Stomach smooth muscle (tissue), 2 donors: ENCODE data around the gene KIAA0319L.

Source experiments
- H3K27ac ChIP-seq: one replicate; pipeline ENCODE4 v1.7.0; 2013; ENCODE audit warnings: mild to moderate bottlenecking, low read length, inconsistent platforms
- H3K27me3 ChIP-seq, 2 donors: one replicate each; pipeline ENCODE4 v1.7.0; 2013; ENCODE audit warnings: low read length in 2 of 2; ENCODE audit not compliant: insufficient read depth in 2 of 2, control insufficient read depth in 1 of 2
- H3K36me3 ChIP-seq, 2 donors: one replicate each; pipeline ENCODE4 v1.7.0; 2013; ENCODE audit warnings: low read length in 2 of 2; ENCODE audit not compliant: control insufficient read depth in 2 of 2, insufficient read depth in 2 of 2
- H3K4me1 ChIP-seq: one replicate; pipeline ENCODE4 v1.7.0; 2013; ENCODE audit warnings: low read length; ENCODE audit not compliant: control insufficient read depth, insufficient read depth
- H3K4me3 ChIP-seq, 2 donors: one replicate each; pipeline ENCODE4 v1.7.0; 2013; ENCODE audit warnings: low read length in 2 of 2
- H3K9ac ChIP-seq, 2 donors: one replicate each; pipeline ENCODE4 v1.7.0; 2013; ENCODE audit warnings: low read length in 2 of 2, mild to moderate bottlenecking in 1 of 2
- H3K9me3 ChIP-seq, 2 donors: one replicate each; pipeline ENCODE4 v1.7.0; 2013; ENCODE audit warnings: low read length in 2 of 2; ENCODE audit not compliant: control insufficient read depth in 2 of 2
- donor health status: healthy.
- donor health status: Pancreatic carcinoma.

The KIAA0319L gene

GRCh38 chr1:35533586-35533985, 23.6 kb downstream of the KIAA0319L start:
- Histone ChIP-seq H3K9ac (no peak overlapping the region), H3K27me3 (no peaks in the 10 kb centered on the region), H3K4me3 (no peak overlapping the region), H3K9me3 (no peaks in the 10 kb centered on the region), H3K36me3 (peaks cover 5 to 8% of the 10 kb centered on the region in 2 donors), H3K4me1 (peaks cover 7% of the 10 kb centered on the region), H3K27ac (no peak overlapping the region)

- Histone ChIP-seq H3K4me1 (peaks cover 7% of the 10 kb centered on the region), H3K27ac (no peak overlapping the region), H3K9ac (no peak overlapping the region), H3K4me3 (no peak overlapping the region), H3K36me3 (peaks cover 5 to 8% of the 10 kb centered on the region in 2 donors), H3K9me3 (no peaks in the 10 kb centered on the region), H3K27me3 (no peaks in the 10 kb centered on the region)
Measured at GRCh38 chr1:35532497-35533223, 24.5 kb downstream of the KIAA0319L start.

GRCh38 chr1:35531368-35531767, 25.8 kb downstream of the KIAA0319L start:
- Histone ChIP-seq H3K4me1 (peaks cover 7% of the 10 kb centered on the region), H3K9me3 (no peaks in the 10 kb centered on the region), H3K27me3 (no peaks in the 10 kb centered on the region), H3K9ac (no peak overlapping the region), H3K36me3 (peaks cover 5 to 8% of the 10 kb centered on the region in 2 donors), H3K27ac (no peak overlapping the region), H3K4me3 (no peak overlapping the region)

- H3K27ac ChIP-seq: no peak overlapping the region
- peaks cover 5 to 6% of the 10 kb centered on the region in 2 donors for H3K36me3 ChIP-seq
- H3K4me3 ChIP-seq: no peak overlapping the region
- no peak overlapping the region for H3K9ac ChIP-seq
- no peaks in the 10 kb centered on the region for H3K9me3 ChIP-seq
- H3K27me3 ChIP-seq: no peaks in the 10 kb centered on the region
- H3K4me1 ChIP-seq: peaks cover 7% of the 10 kb centered on the region
Measured at GRCh38 chr1:35530946-35531345, 26.3 kb downstream of the KIAA0319L start.

- H3K9me3 ChIP-seq: no peaks in the 10 kb centered on the region
- peaks cover 5 to 6% of the 10 kb centered on the region in 2 donors for H3K36me3 ChIP-seq
Measured at GRCh38 chr1:35530168-35530567, 27.0 kb downstream of the KIAA0319L start.

GRCh38 chr1:35524106-35524505, 33.1 kb downstream of the KIAA0319L start:
- no peaks in the 10 kb centered on the region for H3K4me1 ChIP-seq
- no peak overlapping the region for H3K27ac ChIP-seq
- H3K9ac ChIP-seq: no peak overlapping the region
- H3K9me3 ChIP-seq: no peaks in the 10 kb centered on the region
- no peak overlapping the region for H3K4me3 ChIP-seq
- no peaks in the 10 kb centered on the region for H3K27me3 ChIP-seq
- no peaks in the 10 kb centered on the region for H3K36me3 ChIP-seq

More at GRCh38 chr1:35530168-35530567, 27.0 kb downstream of the KIAA0319L start:
- Histone ChIP-seq H3K4me3 (no peak overlapping the region), H3K27ac (no peak overlapping the region), H3K9ac (no peak overlapping the region), H3K27me3 (no peaks in the 10 kb centered on the region), H3K4me1 (peaks cover 7% of the 10 kb centered on the region)

- H3K9me3 ChIP-seq: peaks cover 0 to 5% of the 10 kb centered on the region in 2 donors
- H3K27me3 ChIP-seq: no peaks in the 10 kb centered on the region
- no peak overlapping the region for H3K9ac ChIP-seq
- no peak overlapping the region for H3K27ac ChIP-seq
- no peak overlapping the region for H3K4me3 ChIP-seq
- no peaks in the 10 kb centered on the region for H3K4me1 ChIP-seq
- no peaks in the 10 kb centered on the region for H3K36me3 ChIP-seq
Measured at GRCh38 chr1:35519432-35519831, 37.8 kb downstream of the KIAA0319L start.

GRCh38 chr1:35518183-35518582, 39.0 kb downstream of the KIAA0319L start:
- Histone ChIP-seq H3K27ac (no peak overlapping the region), H3K4me1 (no peaks in the 10 kb centered on the region), H3K9ac (no peak overlapping the region), H3K27me3 (no peaks in the 10 kb centered on the region), H3K9me3 (peaks cover 0 to 5% of the 10 kb centered on the region in 2 donors), H3K36me3 (no peaks in the 10 kb centered on the region), H3K4me3 (no peak overlapping the region)

GRCh38 chr1:35511305-35511704, 45.9 kb downstream of the KIAA0319L start:
- H3K9ac ChIP-seq: no peak overlapping the region
- no peaks in the 10 kb centered on the region for H3K9me3 ChIP-seq
- peaks cover 4 to 5% of the 10 kb centered on the region in 2 donors for H3K36me3 ChIP-seq
- no peaks in the 10 kb centered on the region for H3K27me3 ChIP-seq
- H3K4me1 ChIP-seq: peaks cover 4% of the 10 kb centered on the region
- H3K27ac ChIP-seq: no peak overlapping the region
- H3K4me3 ChIP-seq: no peak overlapping the region

- H3K9ac ChIP-seq: no peak overlapping the region
- H3K9me3 ChIP-seq: no peaks in the 10 kb centered on the region
- peaks cover 9 to 10% of the 10 kb centered on the region in 2 donors for H3K36me3 ChIP-seq
- H3K4me3 ChIP-seq: no peak overlapping the region
- peaks cover 4% of the 10 kb centered on the region for H3K4me1 ChIP-seq
- H3K27ac ChIP-seq: no peak overlapping the region
- H3K27me3 ChIP-seq: no peaks in the 10 kb centered on the region
Measured at GRCh38 chr1:35509558-35509957, 47.6 kb downstream of the KIAA0319L start.

- Histone ChIP-seq H3K9me3 (no peaks in the 10 kb centered on the region), H3K27ac (no peak overlapping the region), H3K9ac (no peak overlapping the region), H3K36me3 (peaks cover 9 to 10% of the 10 kb centered on the region in 2 donors), H3K4me1 (peaks cover 4% of the 10 kb centered on the region), H3K4me3 (no peak overlapping the region), H3K27me3 (no peaks in the 10 kb centered on the region)
Measured at GRCh38 chr1:35507947-35508346, 49.3 kb downstream of the KIAA0319L start.
